ENCODE measurements around the gene ZNF33B. TPM values are rescaled to one million over a fixed set of nuclear protein-coding genes. Genes with fewer than 3 reads are reported as not detected.

The ZNF33B gene
- total and polyA plus RNA-seq, 9 of the 15 experiments (the other 6 are each of a cell fraction or from before 2014, with no cell fraction given): 6.9 to 23.9 (median 15.4) TPM

- no peak for TF ChIP-seq BCLAF1 (IDR thresholded peaks at IDR 0.05; ENCODE audit: borderline replicate concordance in 1 of 2, control insufficient read depth in 1 of 2, low read depth in 2 of 2, low read length in 1 of 2)
- peak; percentile 46; the same call in 1 of the 2 replicates for TF ChIP-seq TCF7 (IDR thresholded peaks at IDR 0.05; ENCODE audit: borderline replicate concordance)
- TF ChIP-seq ETS2 (tag; IDR thresholded peaks at IDR 0.05; ENCODE audit: borderline replicate concordance, poor library complexity, severe bottlenecking): no peak
- TF ChIP-seq, protein P1, sequence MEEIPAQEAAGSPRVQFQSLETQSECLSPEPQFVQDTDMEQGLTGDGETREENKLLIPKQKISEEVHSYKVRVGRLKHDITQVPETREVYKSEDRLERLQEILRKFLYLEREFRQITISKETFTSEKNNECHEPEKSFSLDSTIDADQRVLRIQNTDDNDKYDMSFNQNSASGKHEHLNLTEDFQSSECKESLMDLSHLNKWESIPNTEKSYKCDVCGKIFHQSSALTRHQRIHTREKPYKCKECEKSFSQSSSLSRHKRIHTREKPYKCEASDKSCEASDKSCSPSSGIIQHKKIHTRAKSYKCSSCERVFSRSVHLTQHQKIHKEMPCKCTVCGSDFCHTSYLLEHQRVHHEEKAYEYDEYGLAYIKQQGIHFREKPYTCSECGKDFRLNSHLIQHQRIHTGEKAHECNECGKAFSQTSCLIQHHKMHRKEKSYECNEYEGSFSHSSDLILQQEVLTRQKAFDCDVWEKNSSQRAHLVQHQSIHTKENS (CRISPR knock-in tag; IDR thresholded peaks at IDR 0.05): no peak
- no peak for TF ChIP-seq PHB (CRISPR knock-in tag; IDR thresholded peaks at IDR 0.05)
- no peak for TF ChIP-seq TFAM (CRISPR knock-in tag; conservative IDR thresholded peaks at IDR 0.05)
- no peak for TF ChIP-seq NFE2 (IDR thresholded peaks at IDR 0.05; ENCODE audit: low read depth)
- TF ChIP-seq NFIC (IDR thresholded peaks at IDR 0.05): peak; percentile 59
- TF ChIP-seq, protein P2, sequence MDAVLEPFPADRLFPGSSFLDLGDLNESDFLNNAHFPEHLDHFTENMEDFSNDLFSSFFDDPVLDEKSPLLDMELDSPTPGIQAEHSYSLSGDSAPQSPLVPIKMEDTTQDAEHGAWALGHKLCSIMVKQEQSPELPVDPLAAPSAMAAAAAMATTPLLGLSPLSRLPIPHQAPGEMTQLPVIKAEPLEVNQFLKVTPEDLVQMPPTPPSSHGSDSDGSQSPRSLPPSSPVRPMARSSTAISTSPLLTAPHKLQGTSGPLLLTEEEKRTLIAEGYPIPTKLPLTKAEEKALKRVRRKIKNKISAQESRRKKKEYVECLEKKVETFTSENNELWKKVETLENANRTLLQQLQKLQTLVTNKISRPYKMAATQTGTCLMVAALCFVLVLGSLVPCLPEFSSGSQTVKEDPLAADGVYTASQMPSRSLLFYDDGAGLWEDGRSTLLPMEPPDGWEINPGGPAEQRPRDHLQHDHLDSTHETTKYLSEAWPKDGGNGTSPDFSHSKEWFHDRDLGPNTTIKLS (IDR thresholded peaks at IDR 0.05; ENCODE audit: borderline replicate concordance, low read depth): peak; percentile 53
- no peak for TF ChIP-seq EHMT2 (IDR thresholded peaks at IDR 0.05)
- no peak for TF ChIP-seq ATF3 (IDR thresholded peaks at IDR 0.05)
- TF ChIP-seq ATF3 (CRISPR knock-in tag; conservative IDR thresholded peaks at IDR 0.05): no peak
- TF ChIP-seq ZBED1 (IDR thresholded peaks at IDR 0.05): no peak
- TF ChIP-seq RBBP5 (IDR thresholded peaks at IDR 0.05; ENCODE audit: borderline replicate concordance, insufficient read depth, low read length, poor library complexity, severe bottlenecking): peak; percentile 74
- TF ChIP-seq MLX (CRISPR knock-in tag; conservative IDR thresholded peaks at IDR 0.05): no peak
- no peak for TF ChIP-seq ZNF133 (CRISPR knock-in tag; IDR thresholded peaks at IDR 0.05)
- TF ChIP-seq ZNF512 (tag; IDR thresholded peaks at IDR 0.05): no peak
- no peak for TF ChIP-seq TEAD1 (CRISPR knock-in tag; IDR thresholded peaks at IDR 0.05)
Observed at GRCh38 chr10:42638055-42638820, at the start of gene ZNF33B (continued).
